IgD-negative memory B cell (primary cell): ENCODE measurements around the gene FAM25A. TPM values are rescaled to one million over a fixed set of nuclear protein-coding genes. Genes with fewer than 3 reads are reported as not detected.
"Not testable (repeated sequence)": the region's sequence is repeated elsewhere in the genome, so short reads cannot be mapped to it uniquely, and the experiment has no call there.

ENCODE experiments used
- H3K27ac Mint-ChIP-seq, 3 donors: one replicate each; pipeline ENCODE4 v1.8.0; 2020 to 2022; ENCODE audit warnings: mild to moderate bottlenecking in 3 of 3, mixed read lengths in 3 of 3, moderate library complexity in 1 of 3
- H3K27me3 Mint-ChIP-seq: one replicate; pipeline ENCODE4 v1.8.0; 2021; ENCODE audit warnings: mixed read lengths
- H3K36me3 Mint-ChIP-seq: one replicate; pipeline ENCODE4 v1.8.0; 2020; ENCODE audit warnings: mild to moderate bottlenecking, mixed read lengths
- H3K4me1 Mint-ChIP-seq, 3 donors: one replicate each; pipeline ENCODE4 v1.8.0; 2020 to 2022; ENCODE audit warnings: mixed read lengths in 3 of 3, mild to moderate bottlenecking in 1 of 3
- H3K4me3 Mint-ChIP-seq, 4 donors: one replicate each; pipeline ENCODE4 v1.8.0; 2020 to 2022; ENCODE audit warnings: mild to moderate bottlenecking in 4 of 4, mixed read lengths in 4 of 4, moderate library complexity in 3 of 4
- H3K9me3 Mint-ChIP-seq, 3 donors: one replicate each; pipeline ENCODE4 v1.8.0; 2020 to 2021; ENCODE audit warnings: mixed read lengths in 3 of 3, mild to moderate bottlenecking in 1 of 3
- polyA plus RNA-seq: library from polyadenylated mRNA; unstranded; fragments of 300-500 nt; fragmentation: Illumina TruSeq; gene quantifications from one replicate; pipeline ENCODE4 v1.2.3, GENCODE V29; 2021

Gene FAM25A
- polyA plus RNA-seq, 1 donor from 2014 or later, result not detected

- Mint-ChIP-seq H3K4me1 (peaks cover 0 to 3% (median 0%) of the 10 kb centered on the region in 3 donors), H3K9me3 (no peaks in the 10 kb centered on the region), H3K4me3 (no peak overlapping the region), H3K36me3 (peaks cover 1% of the 10 kb centered on the region), H3K27me3 (no peaks in the 10 kb centered on the region), H3K27ac (no peak overlapping the region)
These were observed 11.0 kb downstream of the FAM25A start for GRCh38 chr10:87030912-87031635.

- H3K27me3 Mint-ChIP-seq, result peaks cover 3% of the 10 kb centered on the region
- no peak overlapping the region for H3K4me3 Mint-ChIP-seq
- H3K9me3 Mint-ChIP-seq, result peaks cover 0 to 6% (median 0%) of the 10 kb centered on the region in 3 donors
- H3K36me3 Mint-ChIP-seq, result peaks cover 1% of the 10 kb centered on the region
- H3K27ac Mint-ChIP-seq, result no peak overlapping the region
- peaks cover 0 to 3% (median 0%) of the 10 kb centered on the region in 3 donors for H3K4me1 Mint-ChIP-seq
These were observed 16.5 kb downstream of the FAM25A start for GRCh38 chr10:87036623-87037022.

- peaks cover 0 to 6% (median 0%) of the 10 kb centered on the region in 3 donors for H3K9me3 Mint-ChIP-seq
- H3K36me3 Mint-ChIP-seq, result peaks cover 9% of the 10 kb centered on the region
- peaks cover 0 to 5% (median 0%) of the 10 kb centered on the region in 3 donors for H3K4me1 Mint-ChIP-seq
- no peak overlapping the region for H3K4me3 Mint-ChIP-seq
- no peak overlapping the region for H3K27ac Mint-ChIP-seq
- H3K27me3 Mint-ChIP-seq, result peaks cover 3% of the 10 kb centered on the region
These were observed 18.2 kb downstream of the FAM25A start for GRCh38 chr10:87038286-87038717.

GRCh38 chr10:87038786-87039185 is 18.7 kb downstream of the FAM25A start:
- peaks cover 3% of the 10 kb centered on the region for H3K27me3 Mint-ChIP-seq
- no peak overlapping the region for H3K27ac Mint-ChIP-seq
- no peak overlapping the region for H3K4me3 Mint-ChIP-seq
- peaks cover 0 to 5% (median 0%) of the 10 kb centered on the region in 3 donors for H3K4me1 Mint-ChIP-seq
- H3K9me3 Mint-ChIP-seq, result peaks cover 0 to 6% (median 0%) of the 10 kb centered on the region in 3 donors
- H3K36me3 Mint-ChIP-seq, result peaks cover 9% of the 10 kb centered on the region

- not testable (repeated sequence) for H3K4me1 Mint-ChIP-seq, H3K4me3 Mint-ChIP-seq
- H3K36me3 Mint-ChIP-seq, result peaks cover 11% of the 10 kb centered on the region
These were observed 23.5 kb downstream of the FAM25A start for GRCh38 chr10:87043579-87043978.

GRCh38 chr10:87045434-87045938 is 25.4 kb downstream of the FAM25A start:
- peaks cover 0 to 2% (median 0%) of the 10 kb centered on the region in 3 donors for H3K4me1 Mint-ChIP-seq
- peaks cover 14% of the 10 kb centered on the region for H3K36me3 Mint-ChIP-seq
- no peaks in the 10 kb centered on the region for H3K9me3 Mint-ChIP-seq
- no peak overlapping the region for H3K4me3 Mint-ChIP-seq
- H3K27me3 Mint-ChIP-seq, result no peaks in the 10 kb centered on the region
- no peak overlapping the region for H3K27ac Mint-ChIP-seq

More at GRCh38 chr10:87043579-87043978, 23.5 kb downstream of the FAM25A start:
- H3K9me3 Mint-ChIP-seq, H3K27ac Mint-ChIP-seq, H3K27me3 Mint-ChIP-seq: not testable (repeated sequence)

GRCh38 chr10:87053111-87053510 is 33.0 kb downstream of the FAM25A start:
- H3K4me1 Mint-ChIP-seq, result no peaks in the 10 kb centered on the region
- H3K4me3 Mint-ChIP-seq, result no peak overlapping the region
- peaks cover 10% of the 10 kb centered on the region for H3K36me3 Mint-ChIP-seq
- no peaks in the 10 kb centered on the region for H3K9me3 Mint-ChIP-seq
- H3K27ac Mint-ChIP-seq, result no peak overlapping the region
- no peaks in the 10 kb centered on the region for H3K27me3 Mint-ChIP-seq

- Mint-ChIP-seq H3K36me3 (peaks cover 12% of the 10 kb centered on the region), H3K9me3 (no peaks in the 10 kb centered on the region), H3K27ac (no peak overlapping the region), H3K27me3 (no peaks in the 10 kb centered on the region), H3K4me1 (no peaks in the 10 kb centered on the region), H3K4me3 (no peak overlapping the region)
These were observed 33.6 kb downstream of the FAM25A start for GRCh38 chr10:87053577-87054181.

GRCh38 chr10:87054373-87055295 is 34.5 kb downstream of the FAM25A start:
- peaks cover 15% of the 10 kb centered on the region for H3K36me3 Mint-ChIP-seq
- no peak overlapping the region for H3K27ac Mint-ChIP-seq
- H3K9me3 Mint-ChIP-seq, result no peaks in the 10 kb centered on the region
- no peaks in the 10 kb centered on the region for H3K27me3 Mint-ChIP-seq
- H3K4me3 Mint-ChIP-seq, result no peak overlapping the region
- no peaks in the 10 kb centered on the region for H3K4me1 Mint-ChIP-seq

GRCh38 chr10:87058171-87058570 is 38.1 kb downstream of the FAM25A start:
- Mint-ChIP-seq H3K27ac (no peak overlapping the region), H3K4me3 (peak overlapping the region in 1 of 4 donors; percentile 4), H3K36me3 (peaks cover 15% of the 10 kb centered on the region), H3K9me3 (no peaks in the 10 kb centered on the region), H3K27me3 (no peaks in the 10 kb centered on the region), H3K4me1 (no peaks in the 10 kb centered on the region)

- no peak overlapping the region for H3K27ac Mint-ChIP-seq
- H3K9me3 Mint-ChIP-seq, result no peaks in the 10 kb centered on the region
- H3K4me3 Mint-ChIP-seq, result no peak overlapping the region
- peaks cover 16% of the 10 kb centered on the region for H3K36me3 Mint-ChIP-seq
- H3K27me3 Mint-ChIP-seq, result no peaks in the 10 kb centered on the region
- H3K4me1 Mint-ChIP-seq, result no peaks in the 10 kb centered on the region
These were observed 39.3 kb downstream of the FAM25A start for GRCh38 chr10:87059401-87059800.

GRCh38 chr10:87060280-87060928 is 40.3 kb downstream of the FAM25A start:
- Mint-ChIP-seq H3K9me3 (no peaks in the 10 kb centered on the region), H3K27me3 (no peaks in the 10 kb centered on the region), H3K4me1 (no peaks in the 10 kb centered on the region), H3K36me3 (peaks cover 16% of the 10 kb centered on the region), H3K4me3 (no peak overlapping the region), H3K27ac (peak overlapping the region in 1 of 3 donors; percentile 1)

- no peaks in the 10 kb centered on the region for H3K4me1 Mint-ChIP-seq
- no peak overlapping the region for H3K27ac Mint-ChIP-seq
- H3K4me3 Mint-ChIP-seq, result no peak overlapping the region
- H3K27me3 Mint-ChIP-seq, result no peaks in the 10 kb centered on the region
- peaks cover 14% of the 10 kb centered on the region for H3K36me3 Mint-ChIP-seq
- H3K9me3 Mint-ChIP-seq, result no peaks in the 10 kb centered on the region
These were observed 44.6 kb downstream of the FAM25A start for GRCh38 chr10:87064651-87065050.

- peaks cover 8% of the 10 kb centered on the region for H3K36me3 Mint-ChIP-seq
- no peaks in the 10 kb centered on the region for H3K9me3 Mint-ChIP-seq
- H3K27me3 Mint-ChIP-seq, result no peaks in the 10 kb centered on the region
- no peak overlapping the region for H3K27ac Mint-ChIP-seq
- no peaks in the 10 kb centered on the region for H3K4me1 Mint-ChIP-seq
- no peak overlapping the region for H3K4me3 Mint-ChIP-seq
These were observed 46.1 kb downstream of the FAM25A start for GRCh38 chr10:87066178-87066577.
